Hematopoietic multipotent progenitor cell treated with erythropoietin and hydrocortisone succinate and interleukin-3 and kit ligand, for 17 days (in vitro differentiated cells): ENCODE data around the gene ZNF844.
"Not testable (repeated sequence)": the region's sequence is repeated elsewhere in the genome, so short reads cannot be mapped to it uniquely, and the experiment has no call there.

Experiments used
- DNase-seq: peaks from one replicate; pipeline ENCODE4 v3.0.0-alpha.2; 2015; ENCODE audit warnings: low spot score

ZNF844 gene

DNA sequence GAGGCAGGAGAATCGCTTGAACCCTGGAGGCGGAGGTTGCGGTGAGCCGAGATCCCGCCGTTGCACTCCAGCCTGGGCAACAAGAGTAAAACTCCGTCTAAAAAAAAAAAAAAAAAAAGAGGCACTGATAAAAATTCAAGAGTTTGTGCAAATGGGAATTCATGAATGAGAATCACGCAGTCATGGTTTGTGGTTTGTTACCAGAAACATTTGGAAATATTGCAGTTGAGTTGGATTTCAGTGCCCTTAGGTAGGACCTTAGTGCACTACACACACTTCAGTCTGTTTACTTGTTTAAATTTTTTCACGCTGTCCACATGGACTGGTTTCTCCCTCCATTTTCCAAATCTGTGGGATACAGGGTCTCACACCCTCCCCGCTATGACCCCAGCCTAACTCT, 28.4 kb downstream of the ZNF844 start:
- no peak for DNase-seq

DNA sequence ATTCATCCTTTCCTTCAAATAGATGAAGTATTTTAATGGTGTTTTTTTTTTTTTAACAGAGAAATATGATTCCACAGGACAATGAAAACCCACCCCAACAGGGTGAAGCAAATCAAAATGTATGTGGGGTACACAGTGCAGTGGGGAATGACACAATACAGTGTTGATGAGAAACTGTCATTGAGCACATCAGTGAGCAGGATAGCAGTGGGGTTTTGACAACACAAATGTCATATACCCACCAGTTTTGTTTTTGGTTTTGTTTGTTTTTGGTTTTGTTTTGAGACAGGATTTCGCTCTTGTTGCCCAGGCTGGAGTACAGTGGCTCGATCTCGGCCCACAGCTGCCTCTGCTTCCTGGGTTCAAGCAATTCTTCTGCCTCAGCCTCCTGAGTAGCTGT, 29.2 kb downstream of the ZNF844 start:
- no peak for DNase-seq

- DNase-seq: no peak
Observed at GRCh38 chr19:12095111-12095790, 30.7 kb downstream of the ZNF844 start.

DNA sequence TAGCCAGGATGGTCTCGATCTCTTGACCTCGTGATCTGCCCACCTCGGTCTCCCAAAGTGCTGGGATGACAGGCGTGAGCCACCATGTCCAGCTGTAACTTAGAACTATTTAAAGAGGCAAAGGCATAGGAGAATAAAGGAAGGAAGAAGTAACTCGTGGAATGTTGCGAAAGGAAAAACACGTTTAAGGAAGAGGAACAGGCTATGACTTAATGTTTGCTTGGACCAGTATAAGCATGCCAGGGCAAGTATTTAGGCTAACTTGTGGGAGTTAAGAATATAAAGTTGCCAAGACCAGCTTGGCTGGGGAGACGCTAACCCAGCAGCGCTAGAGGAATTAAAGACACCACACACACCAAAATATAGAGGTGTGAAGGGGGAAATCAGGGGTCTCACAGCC, 33.5 kb downstream of the ZNF844 start:
- DNase-seq: no peak

- DNase-seq: not testable (repeated sequence)
Observed at GRCh38 chr19:12103909-12104308, 39.4 kb downstream of the ZNF844 start.

GRCh38 chr19:12111176-12111575, 46.6 kb downstream of the ZNF844 start:
- no peak for DNase-seq

- DNase-seq: no peak
Observed at GRCh38 chr19:12111943-12112637, 47.6 kb downstream of the ZNF844 start.

DNA sequence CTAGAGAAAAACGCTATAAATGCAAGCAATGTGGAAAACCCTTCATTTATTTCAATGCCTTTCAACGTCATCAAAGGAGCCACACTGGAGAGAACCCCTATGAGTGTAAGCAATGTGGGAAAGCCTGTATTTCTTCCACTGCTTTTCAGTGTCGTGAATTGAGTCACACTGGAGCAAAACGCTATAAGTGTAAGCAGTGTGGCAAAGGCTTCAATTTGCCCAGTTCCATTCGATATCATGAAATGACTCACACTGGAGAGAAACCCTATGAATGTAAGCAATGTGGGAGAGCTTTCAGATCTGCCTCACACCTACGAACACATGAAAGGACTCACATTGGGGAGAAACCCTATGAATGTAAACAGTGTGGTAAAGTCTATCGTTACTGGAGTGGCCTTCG, 48.2 kb downstream of the ZNF844 start:
- DNase-seq: no peak

GRCh38 chr19:12113121-12113520, 48.6 kb downstream of the ZNF844 start:
- no peak for DNase-seq

- no peak for DNase-seq
Observed at GRCh38 chr19:12117201-12117970, 52.9 kb downstream of the ZNF844 start.

- no peak for DNase-seq
Observed at GRCh38 chr19:12126707-12127106, 62.2 kb downstream of the ZNF844 start.
